Measurements from ENCODE around the gene SRSF6. TPM values are rescaled to one million over a fixed set of nuclear protein-coding genes. Genes with fewer than 3 reads are reported as not detected.

The SRSF6 gene
- total and polyA plus RNA-seq, 2 of the 4 experiments (the other 2 are of a cell fraction) = 72.4 to 134 TPM

- TF ChIP-seq RAD21 (IDR thresholded peaks at IDR 0.05; ENCODE audit: low read length) (no peak), CTCF (conservative IDR thresholded peaks at IDR 0.05; ENCODE audit: low read depth, low read length) (no peak), CHD1 (IDR thresholded peaks at IDR 0.05; ENCODE audit: low read depth, low read length) (no peak), MXI1 (IDR thresholded peaks at IDR 0.05; ENCODE audit: borderline replicate concordance, low read depth, low read length) (no peak), NFE2L2 (IDR thresholded peaks at IDR 0.05; ENCODE audit: low read depth, low read length) (no peak), RFX5 (IDR thresholded peaks at IDR 0.05; ENCODE audit: low read depth, low read length) (no peak), BHLHE40 (IDR thresholded peaks at IDR 0.05; ENCODE audit: low read depth, low read length) (no peak), FOS (IDR thresholded peaks at IDR 0.05; ENCODE audit: low read depth, low read length) (no peak), RCOR1 (IDR thresholded peaks at IDR 0.05; ENCODE audit: insufficient replicate concordance, low read length) (no peak), SMC3 (IDR thresholded peaks at IDR 0.05; ENCODE audit: low read depth, low read length) (no peak), CEBPB (IDR thresholded peaks at IDR 0.05; ENCODE audit: low read depth, low read length) (no peak), MAFK (IDR thresholded peaks at IDR 0.05; ENCODE audit: low read depth, low read length) (no peak), POLR2A (IDR thresholded peaks at IDR 0.05; ENCODE audit: low read depth, low read length) (no peak), MAZ (IDR thresholded peaks at IDR 0.05; ENCODE audit: borderline replicate concordance, low read depth, low read length) (no peak)
- TF ChIP-seq, protein P1, sequence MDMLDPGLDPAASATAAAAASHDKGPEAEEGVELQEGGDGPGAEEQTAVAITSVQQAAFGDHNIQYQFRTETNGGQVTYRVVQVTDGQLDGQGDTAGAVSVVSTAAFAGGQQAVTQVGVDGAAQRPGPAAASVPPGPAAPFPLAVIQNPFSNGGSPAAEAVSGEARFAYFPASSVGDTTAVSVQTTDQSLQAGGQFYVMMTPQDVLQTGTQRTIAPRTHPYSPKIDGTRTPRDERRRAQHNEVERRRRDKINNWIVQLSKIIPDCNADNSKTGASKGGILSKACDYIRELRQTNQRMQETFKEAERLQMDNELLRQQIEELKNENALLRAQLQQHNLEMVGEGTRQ (IDR thresholded peaks at IDR 0.05; ENCODE audit: low read depth, low read length) = no peak
- TF ChIP-seq, protein P2, sequence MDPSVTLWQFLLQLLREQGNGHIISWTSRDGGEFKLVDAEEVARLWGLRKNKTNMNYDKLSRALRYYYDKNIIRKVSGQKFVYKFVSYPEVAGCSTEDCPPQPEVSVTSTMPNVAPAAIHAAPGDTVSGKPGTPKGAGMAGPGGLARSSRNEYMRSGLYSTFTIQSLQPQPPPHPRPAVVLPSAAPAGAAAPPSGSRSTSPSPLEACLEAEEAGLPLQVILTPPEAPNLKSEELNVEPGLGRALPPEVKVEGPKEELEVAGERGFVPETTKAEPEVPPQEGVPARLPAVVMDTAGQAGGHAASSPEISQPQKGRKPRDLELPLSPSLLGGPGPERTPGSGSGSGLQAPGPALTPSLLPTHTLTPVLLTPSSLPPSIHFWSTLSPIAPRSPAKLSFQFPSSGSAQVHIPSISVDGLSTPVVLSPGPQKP (IDR thresholded peaks at IDR 0.05; ENCODE audit: borderline replicate concordance, low read depth, low read length) = no peak
These were observed 31.5 kb upstream of the SRSF6 start for GRCh38 chr20:43426172-43426571.

More at GRCh38 chr20:43426172-43426571, 31.5 kb upstream of the SRSF6 start:
- Histone ChIP-seq H3K56ac (ENCODE audit: extremely low read depth, insufficient read depth, low read length) (no peak overlapping the region), H4K20me1 (ENCODE audit: insufficient read depth, low read length) (no peaks in the 10 kb centered on the region), H2BK5ac (ENCODE audit: low read depth, low read length, poor library complexity, severe bottlenecking) (no peak overlapping the region), H2AK5ac (ENCODE audit: low read depth, low read length) (no peak overlapping the region), H2BK15ac (ENCODE audit: low read depth, low read length) (no peak overlapping the region), H2BK120ac (ENCODE audit: low read depth, low read length) (no peak overlapping the region), H3K4me2 (ENCODE audit: low read depth, low read length) (no peak overlapping the region), H3K4me1 (ENCODE audit: control insufficient read depth, insufficient read depth, low read length) (no peaks in the 10 kb centered on the region), H3K23ac (ENCODE audit: low read depth, low read length) (no peak overlapping the region), H3K9me3 (ENCODE audit: control insufficient read depth, insufficient read depth, low read length) (no peaks in the 10 kb centered on the region), H4K91ac (ENCODE audit: insufficient read depth, low read depth, low read length) (no peak overlapping the region), H3K4ac (ENCODE audit: low read depth, low read length) (no peak overlapping the region), H3K9ac (ENCODE audit: low read depth, low read length) (no peak overlapping the region), H4K5ac (ENCODE audit: low read depth, low read length) (no peak overlapping the region), H3K9me1 (ENCODE audit: insufficient read depth, low read length) (no peaks in the 10 kb centered on the region), H3K18ac (ENCODE audit: low read depth, low read length) (no peak overlapping the region), H3K4me3 (ENCODE audit: insufficient read depth, low read depth, low read length) (no peak overlapping the region), H3K27me3 (ENCODE audit: control insufficient read depth, insufficient read depth, low read length) (peaks cover 2% of the 10 kb centered on the region; the same call in 1 of the 2 replicates), H2AK9ac (replicated peaks; ENCODE audit: low read depth, low read length, poor library complexity) (no peak overlapping the region), H2AFZ (replicated peaks; ENCODE audit: low read length, poor library complexity) (no peak overlapping the region), H2BK20ac (ENCODE audit: low read depth, low read length) (no peak overlapping the region), H3K36me3 (ENCODE audit: control insufficient read depth, insufficient read depth, low read length) (no peaks in the 10 kb centered on the region), H3K79me1 (ENCODE audit: low read depth in 1 of 2, low read length in 2 of 2) (no peaks in the 10 kb centered on the region), H3K27ac (ENCODE audit: insufficient read depth, low read length) (no peak overlapping the region), H3K14ac (replicated peaks; ENCODE audit: low read depth, low read length) (no peak overlapping the region), H4K8ac (ENCODE audit: low read depth in 2 of 2, low read length in 2 of 2) (no peak overlapping the region)
- DNase-seq = no peak
- ATAC-seq (ENCODE audit: low read depth) = no peak
- ChIA-PET POLR2A (ENCODE audit: unreplicated experiment) (interaction anchor here (0.7 kb wide), 1 partner anchor 167 kb away, joined by 3 read pairs; no protein-coding TSS in a partner anchor), CTCF (no interaction called here)
- WGBS, 2 experiments (ENCODE audit: extremely low coverage in 2 of 2, insufficient read length in 1 of 2) = 80% methylated on average over 1 of the region's 5 CpGs; no CpG with 5 or more reads in 1 of the 2 experiments
- dilution Hi-C loops (cut with HindIII; ENCODE audit: low sequenced_read_pairs, unreplicated experiment) (no loop called here), in situ Hi-C loops (cut with MboI; ENCODE audit: low sequenced_read_pairs) (no loop called here), intact Hi-C loops (cut with micrococcal nuclease) (no loop called here)
- no TSS peak for BruUV-seq (replicated peaks)
